ENCODE results near the gene AKAP1.

The AKAP1 gene

GRCh38 chr17:57125866-57126265 is 40.8 kb downstream of the AKAP1 start:
- H3K4me3 ChIP-seq (ENCODE audit: low read length) = no peak overlapping the region
- H3K36me3 ChIP-seq (ENCODE audit: control insufficient read depth, insufficient read depth, low read length) = peaks cover 5% of the 10 kb centered on the region

GRCh38 chr17:57130708-57131461 is 45.8 kb downstream of the AKAP1 start:
- Histone ChIP-seq H3K4me1 (ENCODE audit: control insufficient read depth, insufficient read depth, low read length) (no peaks in the 10 kb centered on the region), H3K4me3 (ENCODE audit: low read length) (no peak overlapping the region), H3K27ac (ENCODE audit: low read depth, low read length) (no peak overlapping the region), H3K36me3 (ENCODE audit: control insufficient read depth, insufficient read depth, low read length) (no peaks in the 10 kb centered on the region), H3K9ac (ENCODE audit: low read length) (no peak overlapping the region), H3K27me3 (ENCODE audit: control insufficient read depth, insufficient read depth, low read length) (no peaks in the 10 kb centered on the region)

More at GRCh38 chr17:57125866-57126265, 40.8 kb downstream of the AKAP1 start:
- no peaks in the 10 kb centered on the region for H3K4me1 ChIP-seq (ENCODE audit: control insufficient read depth, insufficient read depth, low read length)
- no peaks in the 10 kb centered on the region for H3K27me3 ChIP-seq (ENCODE audit: control insufficient read depth, insufficient read depth, low read length)
- no peak overlapping the region for H3K27ac ChIP-seq (ENCODE audit: low read depth, low read length)
- no peak overlapping the region for H3K9ac ChIP-seq (ENCODE audit: low read length)

- Histone ChIP-seq H3K4me1 (ENCODE audit: control insufficient read depth, insufficient read depth, low read length) (no peaks in the 10 kb centered on the region), H3K27ac (ENCODE audit: low read depth, low read length) (no peak overlapping the region), H3K36me3 (ENCODE audit: control insufficient read depth, insufficient read depth, low read length) (no peaks in the 10 kb centered on the region), H3K27me3 (ENCODE audit: control insufficient read depth, insufficient read depth, low read length) (no peaks in the 10 kb centered on the region), H3K4me3 (ENCODE audit: low read length) (no peak overlapping the region), H3K9ac (ENCODE audit: low read length) (no peak overlapping the region)
Observed at GRCh38 chr17:57132663-57133062, 47.6 kb downstream of the AKAP1 start.

GRCh38 chr17:57133486-57133885 is 48.4 kb downstream of the AKAP1 start:
- no peaks in the 10 kb centered on the region for H3K27me3 ChIP-seq (ENCODE audit: control insufficient read depth, insufficient read depth, low read length)
- H3K36me3 ChIP-seq (ENCODE audit: control insufficient read depth, insufficient read depth, low read length) = no peaks in the 10 kb centered on the region
- no peaks in the 10 kb centered on the region for H3K4me1 ChIP-seq (ENCODE audit: control insufficient read depth, insufficient read depth, low read length)
- H3K4me3 ChIP-seq (ENCODE audit: low read length) = no peak overlapping the region
- H3K27ac ChIP-seq (ENCODE audit: low read depth, low read length) = no peak overlapping the region
- no peak overlapping the region for H3K9ac ChIP-seq (ENCODE audit: low read length)

- Histone ChIP-seq H3K27ac (ENCODE audit: low read depth, low read length) (no peak overlapping the region), H3K4me1 (ENCODE audit: control insufficient read depth, insufficient read depth, low read length) (no peaks in the 10 kb centered on the region), H3K4me3 (ENCODE audit: low read length) (no peak overlapping the region), H3K36me3 (ENCODE audit: control insufficient read depth, insufficient read depth, low read length) (no peaks in the 10 kb centered on the region), H3K9ac (ENCODE audit: low read length) (no peak overlapping the region), H3K27me3 (ENCODE audit: control insufficient read depth, insufficient read depth, low read length) (no peaks in the 10 kb centered on the region)
Observed at GRCh38 chr17:57135026-57135788, 50.2 kb downstream of the AKAP1 start.

- H3K9ac ChIP-seq (ENCODE audit: low read length) = no peak overlapping the region
- H3K27me3 ChIP-seq (ENCODE audit: control insufficient read depth, insufficient read depth, low read length) = no peaks in the 10 kb centered on the region
- H3K4me1 ChIP-seq (ENCODE audit: control insufficient read depth, insufficient read depth, low read length) = no peaks in the 10 kb centered on the region
- no peak overlapping the region for H3K27ac ChIP-seq (ENCODE audit: low read depth, low read length)
- no peaks in the 10 kb centered on the region for H3K36me3 ChIP-seq (ENCODE audit: control insufficient read depth, insufficient read depth, low read length)
- H3K4me3 ChIP-seq (ENCODE audit: low read length) = no peak overlapping the region
Observed at GRCh38 chr17:57135789-57136291, 50.8 kb downstream of the AKAP1 start.

GRCh38 chr17:57136355-57136754 is 51.3 kb downstream of the AKAP1 start:
- H3K36me3 ChIP-seq (ENCODE audit: control insufficient read depth, insufficient read depth, low read length) = no peaks in the 10 kb centered on the region
- no peak overlapping the region for H3K4me3 ChIP-seq (ENCODE audit: low read length)
- H3K9ac ChIP-seq (ENCODE audit: low read length) = no peak overlapping the region
- no peaks in the 10 kb centered on the region for H3K4me1 ChIP-seq (ENCODE audit: control insufficient read depth, insufficient read depth, low read length)
- H3K27me3 ChIP-seq (ENCODE audit: control insufficient read depth, insufficient read depth, low read length) = no peaks in the 10 kb centered on the region
- H3K27ac ChIP-seq (ENCODE audit: low read depth, low read length) = no peak overlapping the region

GRCh38 chr17:57138030-57138911 is 53.2 kb downstream of the AKAP1 start:
- Histone ChIP-seq H3K4me1 (ENCODE audit: control insufficient read depth, insufficient read depth, low read length) (no peaks in the 10 kb centered on the region), H3K9ac (ENCODE audit: low read length) (no peak overlapping the region), H3K36me3 (ENCODE audit: control insufficient read depth, insufficient read depth, low read length) (no peaks in the 10 kb centered on the region), H3K4me3 (ENCODE audit: low read length) (no peak overlapping the region), H3K27ac (ENCODE audit: low read depth, low read length) (no peak overlapping the region), H3K27me3 (ENCODE audit: control insufficient read depth, insufficient read depth, low read length) (no peaks in the 10 kb centered on the region)

GRCh38 chr17:57138956-57139576 is 54.0 kb downstream of the AKAP1 start:
- Histone ChIP-seq H3K36me3 (ENCODE audit: control insufficient read depth, insufficient read depth, low read length) (no peaks in the 10 kb centered on the region), H3K27me3 (ENCODE audit: control insufficient read depth, insufficient read depth, low read length) (no peaks in the 10 kb centered on the region), H3K4me3 (ENCODE audit: low read length) (no peak overlapping the region), H3K9ac (ENCODE audit: low read length) (no peak overlapping the region), H3K4me1 (ENCODE audit: control insufficient read depth, insufficient read depth, low read length) (no peaks in the 10 kb centered on the region), H3K27ac (ENCODE audit: low read depth, low read length) (no peak overlapping the region)

GRCh38 chr17:57140316-57140715 is 55.3 kb downstream of the AKAP1 start:
- no peak overlapping the region for H3K27ac ChIP-seq (ENCODE audit: low read depth, low read length)
- no peaks in the 10 kb centered on the region for H3K27me3 ChIP-seq (ENCODE audit: control insufficient read depth, insufficient read depth, low read length)

GRCh38 chr17:57142925-57143324 is 57.9 kb downstream of the AKAP1 start:
- Histone ChIP-seq H3K36me3 (ENCODE audit: control insufficient read depth, insufficient read depth, low read length) (no peaks in the 10 kb centered on the region), H3K9ac (ENCODE audit: low read length) (no peak overlapping the region), H3K27me3 (ENCODE audit: control insufficient read depth, insufficient read depth, low read length) (no peaks in the 10 kb centered on the region), H3K4me3 (ENCODE audit: low read length) (no peak overlapping the region), H3K4me1 (ENCODE audit: control insufficient read depth, insufficient read depth, low read length) (no peaks in the 10 kb centered on the region), H3K27ac (ENCODE audit: low read depth, low read length) (no peak overlapping the region)

More at GRCh38 chr17:57140316-57140715, 55.3 kb downstream of the AKAP1 start:
- H3K36me3 ChIP-seq (ENCODE audit: control insufficient read depth, insufficient read depth, low read length) = no peaks in the 10 kb centered on the region
- H3K9ac ChIP-seq (ENCODE audit: low read length) = no peak overlapping the region
- H3K4me3 ChIP-seq (ENCODE audit: low read length) = no peak overlapping the region
- no peaks in the 10 kb centered on the region for H3K4me1 ChIP-seq (ENCODE audit: control insufficient read depth, insufficient read depth, low read length)

- H3K27me3 ChIP-seq (ENCODE audit: control insufficient read depth, insufficient read depth, low read length) = no peaks in the 10 kb centered on the region
- no peak overlapping the region for H3K4me3 ChIP-seq (ENCODE audit: low read length)
- H3K27ac ChIP-seq (ENCODE audit: low read depth, low read length) = no peak overlapping the region
- no peaks in the 10 kb centered on the region for H3K36me3 ChIP-seq (ENCODE audit: control insufficient read depth, insufficient read depth, low read length)
- no peak overlapping the region for H3K9ac ChIP-seq (ENCODE audit: low read length)
- no peaks in the 10 kb centered on the region for H3K4me1 ChIP-seq (ENCODE audit: control insufficient read depth, insufficient read depth, low read length)
Observed at GRCh38 chr17:57143361-57143760, 58.3 kb downstream of the AKAP1 start.

All from rectal smooth muscle tissue (tissue), 1 donor.